ENCODE measurements around the gene PCDH9.

PCDH9 gene

DNA sequence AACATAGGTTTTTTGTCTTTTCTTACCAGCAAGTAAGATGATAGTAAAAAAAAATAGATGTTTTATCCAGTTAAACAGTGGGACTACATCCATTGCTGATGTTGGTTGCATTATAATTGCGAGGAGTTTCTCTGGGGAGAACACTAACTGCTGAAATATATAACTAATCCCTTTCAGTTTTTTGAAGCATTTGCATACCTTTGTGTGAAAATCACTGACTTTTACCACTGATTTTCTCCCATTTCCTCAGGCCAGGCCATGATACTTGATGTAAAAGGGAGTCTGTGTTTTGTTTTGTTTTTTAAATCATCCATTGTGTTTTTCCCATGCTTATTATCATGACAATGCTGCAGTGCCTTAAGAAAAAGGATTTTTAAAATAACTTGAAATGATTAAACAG lies 699.5 kb downstream of the PCDH9 start:
- no peak for DNase-seq (ENCODE audit: low read depth, low spot score)

DNA sequence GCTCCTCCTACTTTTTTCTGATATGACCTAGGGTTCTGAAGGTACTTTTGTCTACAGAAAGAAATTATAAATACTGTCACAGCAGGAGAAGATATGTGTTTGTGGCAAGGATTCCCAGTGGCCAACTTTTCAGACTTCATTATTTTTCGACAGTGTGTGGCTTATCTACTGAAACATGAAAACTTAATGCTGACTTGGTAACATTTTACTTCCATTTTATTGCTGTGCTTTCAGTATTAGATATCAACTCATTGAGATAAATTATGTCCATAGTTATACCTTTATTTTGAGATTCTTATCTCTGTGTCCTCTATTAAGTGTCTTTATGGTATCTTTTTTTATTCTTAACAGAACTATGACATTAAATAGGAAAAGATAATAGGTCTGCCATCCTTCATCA lies 700.0 kb downstream of the PCDH9 start:
- no peak for DNase-seq (ENCODE audit: low read depth, low spot score)

DNA sequence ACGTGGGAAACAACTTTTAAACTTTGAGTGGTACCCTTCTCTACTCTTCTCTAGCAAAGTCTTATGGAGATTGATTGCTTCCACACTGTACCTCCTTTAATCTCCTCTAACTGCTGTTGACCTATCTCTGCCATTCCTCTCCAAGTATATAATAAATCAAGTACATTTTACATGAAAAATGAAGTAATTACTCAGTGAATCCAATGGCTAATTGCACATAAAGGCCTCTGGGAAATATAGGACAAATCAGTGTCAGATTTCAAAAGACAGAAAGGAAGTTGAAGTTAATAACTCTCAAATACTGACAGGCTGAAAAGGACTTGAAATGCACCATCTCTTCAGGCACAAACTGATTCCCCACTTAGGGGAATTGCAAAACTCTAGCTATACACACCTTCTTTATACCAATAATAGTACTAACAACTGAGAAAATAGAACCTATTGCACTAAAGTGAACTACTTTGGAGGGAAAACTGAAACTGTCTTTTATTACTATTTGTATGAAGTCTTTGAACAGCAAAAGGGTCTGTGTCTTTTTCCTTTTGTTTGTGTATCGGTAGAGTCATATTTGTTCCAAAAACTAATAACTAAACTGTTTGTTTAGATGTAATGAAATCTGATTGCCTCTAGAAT lies 701.1 kb downstream of the PCDH9 start:
- DNase-seq (ENCODE audit: low read depth, low spot score) = no peak

DNA sequence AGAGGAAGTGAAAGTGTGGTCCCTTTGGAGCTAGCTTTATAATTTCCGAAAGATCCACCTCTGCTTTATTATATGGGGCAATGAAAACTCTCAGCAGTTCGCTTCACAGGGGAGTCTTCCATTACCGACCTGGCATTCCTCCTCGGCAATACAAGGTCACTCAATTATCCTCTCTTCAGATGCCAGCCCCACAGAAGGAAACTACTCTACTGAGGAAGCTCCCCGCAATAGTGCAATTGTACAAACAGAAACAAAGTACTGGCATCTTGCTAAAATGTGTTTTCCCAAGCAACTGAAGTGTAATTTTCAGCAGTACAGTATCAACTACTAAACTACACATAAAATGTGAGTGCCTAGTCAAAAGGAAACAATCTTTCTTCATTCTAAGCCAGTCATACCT lies 702.0 kb downstream of the PCDH9 start:
- no peak for DNase-seq (ENCODE audit: low read depth, low spot score)

DNA sequence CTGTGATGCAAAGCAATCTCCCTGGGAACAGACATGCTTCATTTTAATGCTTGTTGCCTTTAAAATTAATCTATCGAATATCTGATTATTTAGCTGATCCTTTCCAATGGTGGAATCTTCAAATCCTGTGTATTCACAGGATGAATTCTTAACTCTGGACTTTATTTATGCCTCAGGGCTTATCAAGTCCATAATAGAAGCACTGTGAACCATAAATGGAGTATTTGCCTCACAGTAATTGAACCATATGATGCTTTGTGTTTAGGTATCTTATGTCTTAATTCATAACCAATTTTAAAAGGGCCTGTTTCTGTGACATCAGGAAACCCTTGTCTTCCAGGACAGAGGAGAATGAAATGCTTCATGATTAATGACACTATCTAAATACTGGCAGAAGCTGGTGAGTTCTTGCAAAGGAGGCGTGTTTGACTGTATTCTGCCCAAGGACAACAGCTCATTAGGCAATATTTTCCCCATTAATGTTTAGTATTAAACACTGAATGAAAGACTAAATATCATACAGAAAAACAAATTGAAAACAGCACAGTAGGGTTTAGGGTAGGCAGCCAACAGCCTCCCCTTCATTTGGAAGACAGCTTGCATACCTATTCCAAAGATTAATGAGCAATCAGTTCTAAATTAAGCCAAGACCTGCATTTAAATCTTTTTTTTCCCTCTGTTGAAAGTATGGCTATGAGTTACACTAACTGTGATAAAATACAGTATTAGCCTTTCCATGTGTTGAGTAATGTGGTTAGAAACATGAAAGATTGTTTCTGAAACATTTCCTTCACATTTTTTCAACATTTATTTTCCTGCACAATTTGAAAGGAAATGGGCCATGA lies 709.4 kb downstream of the PCDH9 start:
- no peak for DNase-seq (ENCODE audit: low read depth, low spot score)

DNA sequence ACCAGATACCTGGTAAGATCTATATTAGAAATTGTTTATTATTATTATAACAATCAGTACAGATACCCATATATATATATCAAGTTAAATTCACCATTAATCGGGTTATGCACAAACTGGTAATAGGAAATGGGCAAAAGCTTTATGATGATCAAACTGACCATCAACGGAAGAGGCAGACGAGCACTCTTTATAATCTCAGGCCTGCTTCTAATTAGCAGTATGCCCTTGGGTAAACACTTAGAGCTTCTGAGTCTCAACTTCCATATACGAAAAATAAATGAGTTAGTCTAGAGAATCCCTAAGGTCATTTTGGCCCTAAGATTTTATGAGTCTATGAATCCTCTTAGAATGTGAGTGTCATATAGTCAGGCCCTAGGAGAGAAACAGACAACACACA lies 710.9 kb downstream of the PCDH9 start:
- no peak for DNase-seq (ENCODE audit: low read depth, low spot score)

DNA sequence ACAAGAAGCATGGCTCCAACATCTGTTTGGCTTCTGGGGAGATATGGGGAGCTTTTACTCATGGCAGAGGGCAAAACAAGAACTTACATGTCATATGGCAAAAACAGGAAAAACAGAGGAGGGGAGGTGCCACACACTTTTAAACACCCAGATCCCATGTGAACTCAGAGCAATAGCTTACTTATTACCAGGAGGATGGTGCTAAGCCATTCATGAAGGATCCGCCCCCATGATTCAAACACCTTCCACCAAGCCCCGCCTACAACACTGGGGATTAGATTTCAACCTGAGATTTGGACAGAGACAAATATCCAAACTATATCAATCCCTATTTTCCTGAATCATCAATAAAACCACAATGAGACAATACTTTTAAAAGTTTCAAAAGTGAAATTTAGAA lies 712.1 kb downstream of the PCDH9 start:
- DNase-seq (ENCODE audit: low read depth, low spot score) = no peak

DNA sequence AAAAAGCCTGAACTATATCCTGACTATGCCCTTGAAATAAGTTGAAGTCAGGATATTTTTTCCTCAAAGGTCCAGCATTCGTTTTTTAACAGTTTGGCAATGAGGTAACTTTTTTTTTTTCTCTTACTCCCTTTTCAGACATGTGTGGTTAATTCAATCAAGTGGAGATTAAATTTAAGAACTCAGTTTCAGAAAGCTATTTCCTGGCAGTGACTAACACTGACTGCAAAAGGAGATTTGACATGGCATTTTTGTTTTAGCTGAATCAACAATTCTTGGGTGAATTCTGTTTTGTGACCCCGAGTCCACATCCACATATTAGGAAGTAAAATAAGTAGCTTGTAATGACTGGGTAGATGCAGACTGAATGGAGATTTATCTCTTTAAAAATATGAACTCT lies 716.4 kb downstream of the PCDH9 start:
- peak; percentile 15 for DNase-seq (ENCODE audit: low read depth, low spot score)

DNA sequence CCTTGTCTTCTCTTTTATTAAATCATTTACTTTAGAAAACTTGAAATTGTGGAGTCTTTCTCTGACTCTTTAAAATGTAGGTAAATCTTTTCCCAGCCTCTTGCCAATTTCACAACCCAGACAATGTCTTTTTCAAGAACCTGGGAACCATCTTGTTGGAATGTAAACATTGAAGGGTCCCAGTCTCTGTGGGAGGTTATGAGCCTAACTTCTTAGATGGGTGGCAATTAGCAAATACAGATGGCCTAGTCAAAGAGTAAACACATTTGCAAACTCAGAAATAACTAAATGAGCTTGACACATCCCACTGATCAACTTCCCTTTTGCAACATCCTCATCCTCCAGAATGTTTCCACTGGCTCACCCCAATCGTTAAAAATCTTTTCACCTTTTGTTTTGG lies 721.0 kb downstream of the PCDH9 start:
- no peak for DNase-seq (ENCODE audit: low read depth, low spot score)

DNA sequence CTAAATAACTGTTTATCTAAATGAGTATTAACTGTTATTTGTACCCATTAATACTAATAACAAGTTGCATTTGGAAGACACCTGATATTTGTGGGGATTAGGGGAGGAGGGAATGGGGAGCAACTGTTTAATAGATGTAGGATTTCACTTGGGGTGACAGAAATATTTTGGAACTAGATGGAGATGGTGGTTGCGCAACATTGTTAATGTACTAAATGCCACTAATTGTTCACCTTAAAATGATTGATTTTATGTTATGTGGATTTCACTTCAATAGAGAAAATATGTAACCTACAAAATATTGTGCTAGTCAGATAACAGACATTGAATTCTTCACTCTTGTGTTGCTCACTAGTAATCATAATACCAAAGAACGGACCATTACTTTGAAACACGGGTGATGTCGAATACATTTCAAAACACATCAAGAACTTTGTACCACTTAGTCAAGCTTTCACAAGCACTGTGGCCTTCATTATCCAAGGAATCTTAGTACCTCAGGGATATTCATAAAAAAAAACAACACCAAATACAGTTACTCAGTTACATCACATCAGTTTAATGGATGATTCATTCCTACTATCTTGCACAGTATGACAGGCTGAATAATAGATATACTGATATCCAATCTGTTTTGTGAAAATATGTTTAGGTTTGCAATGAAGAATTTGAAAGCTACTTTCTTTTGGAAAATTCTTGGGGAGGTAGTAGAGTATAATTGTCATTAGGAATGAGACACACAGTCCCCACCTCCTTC lies 721.8 kb downstream of the PCDH9 start:
- no peak for DNase-seq (ENCODE audit: low read depth, low spot score)

DNA sequence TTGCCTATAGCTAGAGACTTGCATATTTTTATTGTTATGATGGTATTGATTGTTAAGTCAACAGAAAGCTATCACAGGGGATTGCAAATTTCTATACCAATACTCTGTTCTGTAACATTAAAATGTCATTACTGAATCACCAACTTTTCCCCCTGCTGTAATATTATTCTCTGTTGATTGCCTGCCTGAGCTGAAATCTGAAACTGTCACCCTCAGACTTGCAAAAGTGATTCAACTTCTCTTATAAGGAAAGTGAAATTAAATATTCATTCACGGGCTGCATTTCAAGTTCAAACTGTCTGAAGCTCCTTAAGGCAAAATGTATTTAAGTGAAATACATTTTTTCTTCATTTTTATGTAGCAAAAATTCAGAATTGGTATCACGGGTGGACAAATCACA lies 723.2 kb downstream of the PCDH9 start:
- no peak for DNase-seq (ENCODE audit: low read depth, low spot score)

DNA sequence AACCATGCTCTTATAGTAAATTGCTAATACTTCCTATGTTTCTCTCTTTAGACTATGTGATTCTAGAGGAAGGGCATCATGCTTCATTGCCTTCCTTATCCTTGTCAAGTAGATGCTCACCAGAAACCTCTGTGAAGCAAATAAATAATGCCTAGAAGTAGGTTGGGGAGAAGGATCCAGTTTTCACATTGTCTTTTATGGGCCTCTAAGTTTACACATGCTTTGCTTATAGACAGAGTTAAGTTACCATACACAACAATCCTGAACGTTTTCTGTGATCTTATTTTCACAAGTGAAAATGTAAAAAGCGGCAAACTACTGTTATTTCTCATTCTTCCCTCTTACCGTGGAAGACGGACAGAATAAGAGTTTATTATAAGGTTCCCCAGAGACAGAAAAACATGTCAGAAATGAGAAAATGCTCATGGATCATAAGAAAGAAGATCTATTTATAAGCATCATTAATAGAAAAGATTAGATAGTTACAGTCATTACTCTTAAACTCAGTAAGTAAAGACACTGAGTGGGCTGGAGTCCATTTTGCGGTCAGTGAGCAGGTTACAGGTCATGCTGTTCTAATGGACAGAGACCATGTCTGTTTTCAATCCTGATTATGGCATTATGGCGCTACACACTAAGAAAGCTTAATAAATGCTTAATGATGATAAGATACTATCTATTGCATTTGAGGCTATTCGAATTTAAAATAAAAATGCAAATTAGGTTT lies 723.9 kb downstream of the PCDH9 start:
- DNase-seq (ENCODE audit: low read depth, low spot score) = no peak

DNA sequence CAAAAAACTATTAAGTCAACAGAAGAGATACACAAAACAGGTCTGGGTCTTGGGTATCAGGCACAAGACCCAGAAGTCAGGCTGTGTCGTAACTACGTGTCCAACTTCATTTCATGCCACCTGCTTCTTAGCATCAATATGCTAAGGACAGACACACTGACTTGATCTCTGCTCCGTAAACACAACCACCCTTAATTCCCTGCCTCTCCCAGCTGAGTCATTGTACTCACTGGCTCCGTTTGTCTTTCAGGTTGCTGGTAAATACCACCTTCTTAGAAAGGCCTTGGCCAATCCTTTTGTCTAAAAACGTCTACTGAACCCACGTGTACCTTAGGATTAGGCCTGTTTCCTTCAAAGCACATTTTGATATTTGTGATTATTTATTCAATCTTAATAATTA lies 726.2 kb downstream of the PCDH9 start:
- DNase-seq (ENCODE audit: low read depth, low spot score) = no peak

DNA sequence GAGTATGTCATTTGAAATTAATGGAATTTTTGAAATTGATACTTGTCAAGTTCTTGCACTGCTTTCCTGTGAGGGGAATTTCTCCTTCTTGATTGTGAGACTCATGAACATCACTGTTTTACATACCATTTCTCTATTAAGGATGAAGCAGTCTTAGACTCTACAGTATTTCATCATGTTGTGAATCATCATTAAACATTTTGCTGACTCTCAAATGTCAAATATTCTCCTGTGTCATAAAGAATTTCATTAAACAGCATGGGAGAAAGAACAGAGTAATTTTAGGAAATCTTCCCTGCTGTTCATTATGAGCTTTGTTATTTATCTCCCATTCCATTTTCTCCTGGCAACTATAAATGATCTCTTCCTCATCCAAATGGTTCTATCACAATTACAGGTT lies 729.0 kb downstream of the PCDH9 start:
- no peak for DNase-seq (ENCODE audit: low read depth, low spot score)

DNA sequence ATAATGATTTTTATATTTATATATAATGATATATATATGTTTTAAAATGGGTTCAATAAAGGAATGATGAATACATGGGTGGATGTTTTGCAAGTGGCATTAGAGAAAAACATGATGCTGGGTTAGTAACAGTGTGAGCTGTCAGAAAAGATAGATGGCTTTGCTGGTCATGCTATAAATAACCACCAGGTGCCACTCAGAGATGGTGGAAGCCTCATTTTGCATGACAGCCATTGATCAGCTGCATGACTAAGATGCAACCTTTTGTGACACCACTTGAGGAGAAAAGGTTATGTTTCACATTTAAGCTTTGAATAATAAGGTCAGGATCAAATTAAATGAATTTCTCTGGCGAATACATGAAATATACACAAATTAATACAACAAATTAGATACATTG lies 737.7 kb downstream of the PCDH9 start:
- DNase-seq (ENCODE audit: low read depth, low spot score) = no peak

DNA sequence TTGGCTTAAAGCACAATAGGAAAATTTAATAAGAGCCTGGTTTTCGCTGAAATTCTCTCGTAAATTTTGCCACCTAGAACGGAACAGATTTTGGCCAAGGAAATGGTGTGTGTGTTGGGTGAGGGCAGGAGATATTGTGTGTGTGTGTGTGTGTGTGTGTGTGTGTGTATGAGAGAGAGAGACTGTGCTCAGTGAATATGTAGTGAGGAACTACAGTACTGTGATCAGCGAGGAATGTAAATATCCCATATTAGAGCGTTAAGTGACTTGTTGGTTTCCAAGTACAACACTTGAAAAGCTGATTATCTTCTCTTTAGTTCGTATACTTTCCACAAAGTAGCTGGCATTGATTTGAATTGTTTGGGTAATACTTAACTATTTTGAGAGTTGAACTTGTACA lies 738.9 kb downstream of the PCDH9 start:
- DNase-seq (ENCODE audit: low read depth, low spot score) = no peak

DNA sequence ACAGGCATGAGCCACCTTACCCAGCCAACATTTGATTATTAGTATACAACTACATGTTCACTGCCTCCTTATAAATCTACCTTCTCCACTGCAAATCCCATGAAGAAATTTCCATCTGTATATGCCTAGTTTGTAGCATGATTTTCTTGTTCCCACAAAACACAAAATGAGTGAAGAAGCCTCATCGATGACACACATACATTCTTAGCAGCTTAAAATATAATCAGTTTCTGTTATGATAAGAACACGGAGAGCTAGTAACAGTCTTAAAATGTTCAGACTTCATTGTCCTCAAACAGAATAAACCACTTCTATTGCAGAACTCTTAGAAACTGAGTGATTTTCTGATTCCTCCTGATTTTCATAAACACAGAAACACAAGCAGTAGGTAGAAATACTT lies 740.5 kb downstream of the PCDH9 start:
- no peak for DNase-seq (ENCODE audit: low read depth, low spot score)

DNA sequence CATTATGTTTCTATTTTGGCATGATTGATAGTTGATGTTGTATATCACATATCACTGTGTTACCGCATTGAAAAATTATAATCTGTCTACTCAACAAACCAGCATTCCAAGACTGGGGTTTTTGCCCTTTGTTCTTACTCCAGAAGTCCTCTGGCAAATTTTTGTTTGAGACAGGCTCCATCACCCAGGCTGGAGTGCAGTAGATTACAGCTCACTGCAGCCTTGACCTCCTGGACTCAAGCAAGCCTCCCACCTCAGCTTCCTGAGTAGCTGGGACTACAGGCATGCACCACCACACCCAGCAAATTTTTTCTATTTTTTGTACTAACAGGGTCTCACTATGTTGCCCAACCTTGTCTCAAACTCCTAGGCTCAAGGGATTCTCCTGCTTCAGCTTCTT lies 741.0 kb downstream of the PCDH9 start:
- DNase-seq (ENCODE audit: low read depth, low spot score) = no peak

DNA sequence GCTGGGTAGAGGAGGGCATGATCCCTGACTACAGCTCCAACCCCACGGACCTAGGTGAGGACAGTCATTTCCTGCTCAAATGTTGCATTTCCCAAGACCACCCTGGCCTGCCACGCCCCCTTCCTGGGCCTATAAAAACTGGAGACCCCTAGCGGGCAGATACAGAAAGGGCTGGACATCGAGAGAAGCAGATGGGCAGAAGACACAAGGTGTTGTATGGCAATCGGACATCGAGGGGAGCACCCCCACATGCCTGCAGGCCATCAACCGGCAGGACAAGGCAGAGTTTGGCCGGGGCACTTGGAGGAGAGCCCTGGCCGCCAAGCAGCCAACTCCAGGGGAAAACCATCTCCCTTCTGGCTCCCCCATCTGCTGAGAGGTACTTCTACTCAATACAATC lies 746.4 kb downstream of the PCDH9 start:
- DNase-seq (ENCODE audit: low read depth, low spot score) = no peak

DNA sequence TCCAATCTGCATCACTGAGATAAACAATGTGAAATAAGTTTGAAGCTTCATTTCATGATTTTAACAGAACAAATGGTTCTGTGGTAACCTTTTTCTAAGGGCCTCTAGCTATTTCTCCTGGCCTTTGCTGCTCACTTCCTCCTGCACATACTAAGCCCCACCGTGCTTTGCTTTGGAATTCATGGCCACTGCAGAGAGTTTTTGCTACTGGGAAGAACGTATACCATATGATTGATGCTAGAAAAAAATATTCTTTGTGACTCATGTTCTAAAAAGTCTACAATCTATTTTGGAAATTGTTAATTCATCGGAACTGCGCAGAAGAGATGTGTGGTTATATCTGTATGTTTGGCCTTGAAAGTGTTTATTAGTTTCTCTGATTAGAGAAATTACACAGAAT lies 747.3 kb downstream of the PCDH9 start:
- DNase-seq (ENCODE audit: low read depth, low spot score) = no peak

DNA sequence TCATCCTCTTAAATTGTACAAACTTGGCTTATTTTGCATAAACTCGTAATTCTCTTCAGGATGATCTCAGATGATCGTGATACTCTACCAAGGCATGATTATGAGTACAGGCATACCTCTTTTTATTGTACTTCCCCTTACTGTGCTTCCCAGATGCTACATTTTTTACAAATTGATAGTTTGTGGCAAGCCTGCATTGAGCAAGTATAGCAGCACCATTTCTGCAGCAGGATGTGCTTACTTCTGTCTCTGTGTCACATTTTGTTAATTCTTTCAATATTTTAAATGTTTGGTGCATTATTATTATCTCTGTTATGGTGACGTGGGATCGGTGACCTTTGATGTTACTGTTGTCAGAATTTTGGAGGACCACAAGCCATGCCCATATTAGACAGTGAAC lies 752.3 kb downstream of the PCDH9 start:
- DNase-seq (ENCODE audit: low read depth, low spot score) = no peak

DNA sequence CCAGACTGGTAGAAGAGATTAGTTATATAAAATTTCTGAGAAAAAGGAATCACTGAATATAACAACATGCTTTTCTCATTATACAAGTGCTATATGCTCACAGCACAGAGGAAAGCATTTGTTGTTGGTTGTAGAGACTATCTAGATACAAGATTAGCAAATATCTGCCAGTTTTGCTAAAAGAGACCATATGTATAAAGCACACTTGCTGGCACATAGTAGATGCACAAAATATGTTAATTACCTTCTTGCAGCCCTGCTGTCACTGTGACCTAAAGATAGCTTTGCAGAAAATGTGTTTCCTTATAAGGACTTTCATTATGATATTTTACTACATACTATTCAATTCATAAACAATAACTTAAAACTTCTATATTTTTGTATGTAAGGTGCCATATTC lies 755.1 kb downstream of the PCDH9 start:
- DNase-seq (ENCODE audit: low read depth, low spot score) = no peak
